Naive B cell (primary cell): ENCODE data around the gene CDC42EP1. TPM values are rescaled to one million over a fixed set of nuclear protein-coding genes. Genes with fewer than 3 reads are reported as not detected.
A peak's percentile ranks its signal among the peaks of the same experiment; 100 is the strongest.
"Not testable (repeated sequence)": the region's sequence is repeated elsewhere in the genome, so short reads cannot be mapped to it uniquely, and the experiment has no call there.

Source experiments
- ATAC-seq, 2 donors: fragments of 150-1000 bp; cut with Tn5 transposase; 2 replicates each; pipeline ENCODE4 v1.10.0; 2021; ENCODE audit warnings: low read depth in 2 of 2, mild to moderate bottlenecking in 2 of 2, moderate library complexity in 2 of 2
- DNase-seq: peaks from one replicate; pipeline ENCODE4 v3.0.0; 2022
- H3K27ac Mint-ChIP-seq, 6 donors: one replicate each; pipeline ENCODE4 v1.8.0; 2020 to 2022; ENCODE audit warnings: mild to moderate bottlenecking in 6 of 6, mixed read lengths in 6 of 6, moderate library complexity in 5 of 6, inconsistent platforms in 2 of 6
- H3K27me3 Mint-ChIP-seq, 3 donors: one replicate each; pipeline ENCODE4 v1.8.0; 2021 to 2022; ENCODE audit warnings: mixed read lengths in 3 of 3, mild to moderate bottlenecking in 1 of 3
- H3K36me3 Mint-ChIP-seq, 2 donors: one replicate each; pipeline ENCODE4 v1.8.0; 2020 to 2022; ENCODE audit warnings: mixed read lengths in 2 of 2, inconsistent platforms in 1 of 2, mild to moderate bottlenecking in 1 of 2
- H3K4me1 Mint-ChIP-seq, 3 donors: one replicate each; pipeline ENCODE4 v1.8.0; 2020 to 2022; ENCODE audit warnings: mixed read lengths in 3 of 3, inconsistent platforms in 1 of 3, mild to moderate bottlenecking in 1 of 3, moderate library complexity in 1 of 3
- H3K4me3 Mint-ChIP-seq, 8 donors: one replicate each; pipeline ENCODE4 v1.8.0; 2020 to 2022; ENCODE audit warnings: mild to moderate bottlenecking in 8 of 8, mixed read lengths in 8 of 8, moderate library complexity in 8 of 8, inconsistent platforms in 2 of 8
- H3K9me3 Mint-ChIP-seq, 7 donors: one replicate each; pipeline ENCODE4 v1.8.0; 2020 to 2022; ENCODE audit warnings: mixed read lengths in 7 of 7, mild to moderate bottlenecking in 5 of 7, inconsistent platforms in 2 of 7, moderate library complexity in 1 of 7
- polyA plus RNA-seq, 6 donors: library from polyadenylated mRNA; unstranded; fragments of 300-500 nt; fragmentation: Illumina TruSeq; gene quantifications; one replicate each; pipeline ENCODE4 v1.2.3, GENCODE V29; 2021; ENCODE audit warnings: low read depth in 6 of 6

The CDC42EP1 gene
- polyA plus RNA-seq, 6 donors from 2014 or later: 0.22 to 0.82 (median 0.26) TPM; not detected in 1

DNA sequence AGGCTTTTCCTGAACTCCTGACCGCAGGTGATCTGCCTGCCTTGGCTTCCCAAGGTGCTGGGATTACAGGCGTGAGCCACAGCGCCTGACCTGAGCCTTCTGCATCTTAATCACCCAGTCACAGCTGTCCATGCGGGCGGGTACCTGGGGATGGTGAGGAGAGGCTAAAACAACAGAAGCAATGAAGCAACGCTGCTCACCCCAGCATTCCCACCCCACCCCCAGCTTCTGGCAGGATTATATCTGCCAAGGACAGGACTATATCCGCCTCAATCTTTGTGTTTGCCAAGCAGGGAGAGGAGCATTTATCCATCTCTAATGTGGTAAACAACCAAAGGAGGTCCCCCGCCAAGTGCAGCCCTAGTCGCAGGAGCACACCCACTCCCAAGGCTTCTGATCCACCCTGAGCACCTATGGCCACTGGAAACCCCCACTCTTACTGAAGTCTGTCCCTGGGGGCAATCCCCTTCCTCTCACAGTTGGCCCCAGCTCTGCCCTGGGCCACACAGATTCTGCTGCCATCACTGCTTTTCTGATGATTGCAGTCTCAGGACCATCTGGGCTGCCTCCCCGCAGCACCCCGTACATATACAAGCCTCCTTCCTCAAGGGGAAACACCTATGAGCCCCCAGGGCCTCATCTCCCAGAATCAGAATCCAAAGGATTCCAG, 28.4 kb downstream of the CDC42EP1 start:
- Mint-ChIP-seq H3K9me3 (no peaks in the 10 kb centered on the region), H3K4me1 (peaks cover 11 to 16% (median 12%) of the 10 kb centered on the region in 3 donors), H3K27ac (peak overlapping the region in 1 of 6 donors; percentile 21), H3K36me3 (no peaks in the 10 kb centered on the region), H3K4me3 (peak overlapping the region in 1 of 8 donors; percentile 42), H3K27me3 (peaks cover 7 to 35% (median 16%) of the 10 kb centered on the region in 3 donors)
- DNase-seq (no peak), ATAC-seq (no peak)

DNA sequence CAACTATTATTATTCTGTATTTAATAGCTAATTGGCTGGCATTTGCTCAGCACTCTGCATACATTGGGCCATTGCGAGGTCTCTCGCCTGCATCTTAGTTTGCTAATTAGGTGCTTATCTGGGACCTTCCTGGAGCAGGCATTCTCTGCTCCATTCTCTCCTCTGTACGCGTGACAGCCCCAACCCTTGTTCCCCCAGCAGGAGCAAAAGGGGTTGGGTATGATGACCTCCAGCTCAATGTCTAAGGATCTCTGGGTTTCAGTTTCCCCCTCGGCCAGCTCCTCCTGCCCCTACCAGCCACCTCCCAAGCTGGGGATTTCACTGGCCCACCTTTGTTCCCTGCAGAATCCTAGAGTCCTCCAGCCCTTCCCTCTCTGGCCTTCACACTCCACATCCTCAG, 29.4 kb downstream of the CDC42EP1 start:
- Mint-ChIP-seq H3K9me3 (no peaks in the 10 kb centered on the region), H3K27ac (no peak overlapping the region), H3K36me3 (no peaks in the 10 kb centered on the region), H3K4me3 (no peak overlapping the region), H3K4me1 (peaks cover 11 to 16% (median 12%) of the 10 kb centered on the region in 3 donors), H3K27me3 (peaks cover 7 to 35% (median 16%) of the 10 kb centered on the region in 3 donors)
- no peak for ATAC-seq
- no peak for DNase-seq

DNA sequence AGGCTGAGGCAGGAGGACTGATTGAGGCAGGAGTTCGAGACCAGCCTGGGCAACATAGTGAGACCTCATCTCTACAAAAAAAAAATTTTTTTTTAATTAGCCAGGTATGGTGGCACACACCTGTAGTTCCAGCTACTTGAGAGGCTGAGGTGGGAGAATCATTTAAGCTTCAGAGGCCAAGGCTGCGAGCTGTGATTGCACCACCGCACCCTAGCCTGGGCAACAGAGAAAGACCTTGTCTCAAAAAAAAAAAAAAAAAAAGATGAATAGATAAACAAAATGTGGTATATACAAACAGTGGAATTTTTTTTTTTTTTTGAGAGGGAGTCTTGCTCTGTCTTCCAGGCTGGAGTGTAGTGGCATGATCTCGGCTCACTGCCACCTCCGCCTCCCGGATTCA, 30.8 kb downstream of the CDC42EP1 start:
- not testable (repeated sequence) for H3K36me3 Mint-ChIP-seq, H3K4me3 Mint-ChIP-seq, H3K9me3 Mint-ChIP-seq, DNase-seq, ATAC-seq, H3K27ac Mint-ChIP-seq
- peaks cover 11 to 16% (median 12%) of the 10 kb centered on the region in 3 donors for H3K4me1 Mint-ChIP-seq
- H3K27me3 Mint-ChIP-seq: peaks cover 7 to 26% (median 10%) of the 10 kb centered on the region in 3 donors

DNA sequence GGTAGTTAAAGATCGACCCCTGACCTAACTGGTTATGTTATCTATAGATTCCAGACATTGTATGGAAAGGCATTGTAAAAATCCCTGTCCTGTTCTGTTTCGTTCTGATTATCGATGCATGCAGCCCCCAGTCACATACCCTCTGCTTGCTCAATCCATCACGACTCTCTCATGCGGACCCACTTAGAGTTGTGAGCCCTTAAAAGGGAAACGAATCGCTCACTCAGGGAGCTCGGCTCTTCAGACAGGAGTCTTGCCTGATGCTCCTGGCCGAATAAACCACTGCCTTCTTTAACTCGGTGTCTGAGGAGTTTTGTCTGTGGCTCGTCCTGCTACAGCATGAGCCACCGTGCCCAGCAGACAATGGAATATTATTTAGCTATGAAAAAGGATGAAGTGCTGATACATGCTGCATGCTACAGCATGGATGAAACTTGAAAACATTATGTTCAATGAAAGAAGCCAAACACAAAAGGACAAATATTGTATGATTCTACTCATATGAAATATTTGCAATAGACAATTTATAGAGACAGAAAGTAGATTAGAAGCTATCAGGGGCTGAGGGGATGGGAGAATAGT, 31.6 kb downstream of the CDC42EP1 start:
- H3K4me1 Mint-ChIP-seq: peaks cover 11 to 16% (median 12%) of the 10 kb centered on the region in 3 donors
- DNase-seq (no peak), ATAC-seq (peak in 1 of 2 donors; percentile 14)
- peaks cover 7 to 23% (median 16%) of the 10 kb centered on the region in 3 donors for H3K27me3 Mint-ChIP-seq
- no peaks in the 10 kb centered on the region for H3K9me3 Mint-ChIP-seq
- H3K27ac Mint-ChIP-seq: peak overlapping the region in 1 of 6 donors; percentile 8
- no peaks in the 10 kb centered on the region for H3K36me3 Mint-ChIP-seq
- peak overlapping the region in 7 of 8 donors; percentile 50 to 87 (median 84) for H3K4me3 Mint-ChIP-seq

DNA sequence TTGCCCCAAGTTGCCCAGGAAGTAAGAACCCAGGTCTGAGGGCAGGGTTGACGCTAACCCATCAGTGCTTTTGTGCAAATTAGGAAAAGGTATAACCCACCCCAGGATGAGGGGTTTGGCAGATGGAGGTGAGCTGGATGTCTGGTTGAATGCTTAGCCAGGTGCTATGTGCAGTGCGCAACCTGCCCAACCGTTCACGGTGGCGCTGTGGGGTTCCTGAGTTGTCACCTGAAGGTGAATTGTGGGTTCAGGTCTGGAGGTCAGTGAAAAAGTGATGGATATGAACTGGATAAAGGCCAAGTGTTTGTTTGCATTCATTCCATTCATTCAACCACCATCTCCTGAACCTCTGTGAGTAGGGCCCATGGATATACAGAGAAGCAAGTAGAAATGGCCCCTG, 34.0 kb downstream of the CDC42EP1 start:
- peaks cover 0 to 12% (median 9%) of the 10 kb centered on the region in 3 donors for H3K27me3 Mint-ChIP-seq
- H3K36me3 Mint-ChIP-seq: no peaks in the 10 kb centered on the region
- ATAC-seq (no peak), DNase-seq (no peak)
- H3K4me1 Mint-ChIP-seq: peaks cover 11 to 16% (median 12%) of the 10 kb centered on the region in 3 donors
- H3K27ac Mint-ChIP-seq: no peak overlapping the region
- H3K4me3 Mint-ChIP-seq: no peak overlapping the region
- no peaks in the 10 kb centered on the region for H3K9me3 Mint-ChIP-seq

DNA sequence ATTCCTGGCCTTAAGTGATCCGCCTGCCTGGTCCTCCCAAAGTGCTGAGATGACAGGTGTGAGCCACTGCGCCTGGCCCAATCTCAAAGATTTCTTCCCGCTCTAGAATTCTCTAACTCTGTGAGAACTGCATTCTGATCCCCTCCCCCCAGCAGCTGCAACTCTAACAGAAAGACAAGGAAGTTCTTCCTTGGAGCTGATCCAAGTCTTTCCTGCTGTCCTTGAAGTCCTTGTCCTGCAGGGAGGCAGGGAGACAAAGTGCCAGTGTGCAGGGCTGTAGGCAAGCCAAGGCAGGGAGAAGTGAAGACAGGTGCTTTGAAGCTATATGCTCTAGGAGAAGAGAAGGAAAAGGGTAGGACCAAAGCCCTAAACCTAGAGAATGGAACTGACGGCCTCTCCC, 38.9 kb downstream of the CDC42EP1 start:
- Mint-ChIP-seq H3K4me3 (no peak overlapping the region), H3K27ac (peak overlapping the region in 1 of 6 donors; percentile 26), H3K4me1 (peaks cover 0 to 5% (median 0%) of the 10 kb centered on the region in 3 donors), H3K36me3 (no peaks in the 10 kb centered on the region), H3K27me3 (peaks cover 10 to 27% (median 14%) of the 10 kb centered on the region in 3 donors), H3K9me3 (no peaks in the 10 kb centered on the region)
- ATAC-seq (no peak), DNase-seq (no peak)

DNA sequence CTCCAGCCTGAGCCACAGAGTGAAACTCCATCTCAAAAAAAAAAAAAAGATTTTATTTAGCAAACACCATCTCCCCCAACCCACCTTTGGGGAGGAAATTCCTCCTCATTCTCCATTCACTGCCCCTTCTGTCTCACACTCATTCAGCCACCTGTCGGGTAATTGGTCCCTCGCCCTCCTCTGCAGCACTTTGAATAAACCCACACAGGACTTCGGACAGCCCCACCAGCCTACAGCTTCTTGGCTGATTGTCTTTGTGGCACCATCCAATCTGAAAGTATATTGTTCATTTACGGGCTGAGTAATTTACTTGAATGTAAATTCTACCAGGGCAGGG, 40.9 kb downstream of the CDC42EP1 start:
- Mint-ChIP-seq H3K4me1 (peaks cover 0 to 5% (median 0%) of the 10 kb centered on the region in 3 donors), H3K27ac (no peak overlapping the region), H3K9me3 (no peaks in the 10 kb centered on the region), H3K36me3 (no peaks in the 10 kb centered on the region), H3K4me3 (no peak overlapping the region), H3K27me3 (peaks cover 19 to 41% (median 20%) of the 10 kb centered on the region in 3 donors)
- DNase-seq: no peak
- no peak for ATAC-seq

DNA sequence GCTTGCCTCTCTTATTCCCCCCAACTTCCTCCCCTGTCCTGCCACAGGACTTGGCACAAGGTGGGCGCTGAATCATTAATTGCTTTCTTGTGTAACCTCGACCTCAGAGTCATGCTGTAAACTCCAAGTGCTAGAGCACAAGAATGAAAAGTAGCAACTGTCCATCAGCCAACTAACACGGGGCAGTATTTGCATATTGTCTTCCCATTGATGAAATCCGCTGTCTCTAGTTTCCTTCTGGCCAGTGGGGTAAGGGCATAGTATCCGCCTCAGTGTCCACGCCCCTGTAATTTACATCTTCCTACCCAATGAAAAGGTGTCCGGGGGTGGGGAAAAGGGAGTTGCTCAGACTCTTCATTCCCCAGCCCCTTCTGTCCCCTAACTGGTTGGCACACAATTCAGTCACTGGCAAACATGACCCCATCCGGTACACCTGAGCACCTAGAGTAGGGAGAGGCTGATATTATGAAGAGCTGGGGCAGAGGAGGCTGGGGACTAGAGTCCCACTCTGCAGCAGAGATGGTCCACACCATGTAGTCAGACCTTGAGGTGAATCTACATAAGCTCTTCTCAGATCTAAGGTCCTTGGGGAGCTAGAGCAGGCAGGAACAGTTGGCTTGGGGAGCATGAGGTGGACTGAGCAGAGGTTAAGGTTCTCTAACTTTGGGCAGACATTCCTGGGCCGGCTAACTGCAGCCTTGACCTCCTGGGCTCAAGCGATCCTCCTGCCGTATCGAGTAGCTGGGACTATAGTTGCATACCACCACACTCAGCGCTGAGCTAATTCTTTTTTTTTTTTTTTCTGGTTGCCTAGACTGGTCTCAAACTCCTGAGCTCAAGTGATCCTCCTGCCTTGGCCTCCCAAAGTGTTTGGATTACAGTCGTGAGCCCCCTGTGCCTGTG, 41.5 kb downstream of the CDC42EP1 start:
- Mint-ChIP-seq H3K36me3 (no peaks in the 10 kb centered on the region), H3K27ac (no peak overlapping the region), H3K9me3 (no peaks in the 10 kb centered on the region), H3K4me3 (peak overlapping the region in 1 of 8 donors; percentile 18), H3K27me3 (peaks cover 14 to 41% (median 20%) of the 10 kb centered on the region in 3 donors), H3K4me1 (peaks cover under 1 to 5% (median under 1%) of the 10 kb centered on the region in 3 donors)
- no peak for DNase-seq
- ATAC-seq: no peak

DNA sequence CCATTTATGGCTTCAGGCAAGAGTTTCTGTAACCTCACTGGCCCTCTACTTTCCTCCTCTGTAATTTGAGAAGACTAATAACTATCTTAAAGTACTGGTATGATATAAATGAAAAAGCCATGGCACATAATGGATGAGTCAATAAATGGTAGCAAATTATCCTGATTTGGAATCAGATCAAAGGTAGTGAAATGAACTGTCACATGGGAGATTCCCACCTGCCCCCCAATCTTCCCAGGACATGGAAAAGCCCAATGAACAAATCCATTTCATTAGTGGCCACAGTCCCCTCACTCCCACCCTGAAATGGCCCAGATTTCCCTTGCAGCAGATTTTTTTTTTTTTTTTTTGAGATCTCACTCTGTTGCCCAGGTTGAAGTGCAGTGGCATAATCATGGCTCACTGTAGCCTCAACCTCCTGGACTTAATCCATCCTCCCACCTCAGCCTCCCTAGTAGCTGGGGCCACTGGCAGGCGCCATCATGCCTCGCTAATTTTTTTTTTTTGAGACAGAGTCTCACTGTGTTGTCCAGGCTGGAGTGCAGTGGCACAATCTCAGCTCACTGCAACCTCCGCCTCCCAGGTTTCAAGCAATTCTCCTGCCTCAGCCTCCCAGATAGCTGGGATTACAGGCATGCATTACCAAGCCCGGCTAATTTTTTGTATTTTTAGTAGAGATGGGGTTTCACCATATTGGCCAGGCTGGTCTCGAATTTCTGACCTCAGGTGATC, 42.4 kb downstream of the CDC42EP1 start:
- H3K27ac Mint-ChIP-seq, H3K36me3 Mint-ChIP-seq, H3K9me3 Mint-ChIP-seq, ATAC-seq, DNase-seq: not testable (repeated sequence)
- Mint-ChIP-seq H3K27me3 (peaks cover 13 to 41% (median 20%) of the 10 kb centered on the region in 3 donors), H3K4me1 (peaks cover 9 to 11% (median 10%) of the 10 kb centered on the region in 3 donors), H3K4me3 (peak overlapping the region in 1 of 8 donors; percentile 18)

DNA sequence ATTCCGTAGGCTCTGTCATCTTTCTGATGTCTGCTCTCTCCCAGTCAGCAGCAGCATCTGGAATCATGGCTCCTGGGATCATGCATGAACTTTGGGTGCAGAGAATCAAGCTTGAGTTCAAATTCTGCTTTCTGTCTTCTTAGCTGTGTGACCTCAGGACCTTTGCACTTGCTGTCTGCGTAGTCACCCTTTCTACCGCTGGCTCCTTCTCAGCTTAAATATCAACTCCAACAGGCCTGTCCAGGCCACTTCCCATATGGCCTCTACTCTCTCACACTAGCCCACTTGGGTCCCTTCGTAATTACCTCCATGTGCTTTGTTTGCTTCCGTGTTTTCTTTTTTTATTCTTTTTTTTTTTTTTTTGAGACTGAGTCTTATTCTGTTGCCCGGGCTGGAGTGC, 43.8 kb downstream of the CDC42EP1 start:
- peaks cover 13 to 38% (median 20%) of the 10 kb centered on the region in 3 donors for H3K27me3 Mint-ChIP-seq
- no peaks in the 10 kb centered on the region for H3K36me3 Mint-ChIP-seq
- H3K27ac Mint-ChIP-seq: peak overlapping the region in 1 of 6 donors; percentile 69
- peaks cover 15 to 21% (median 16%) of the 10 kb centered on the region in 3 donors for H3K4me1 Mint-ChIP-seq
- DNase-seq: no peak
- ATAC-seq: no peak
- H3K9me3 Mint-ChIP-seq: no peaks in the 10 kb centered on the region
- H3K4me3 Mint-ChIP-seq: peak overlapping the region in 1 of 8 donors; percentile 65

DNA sequence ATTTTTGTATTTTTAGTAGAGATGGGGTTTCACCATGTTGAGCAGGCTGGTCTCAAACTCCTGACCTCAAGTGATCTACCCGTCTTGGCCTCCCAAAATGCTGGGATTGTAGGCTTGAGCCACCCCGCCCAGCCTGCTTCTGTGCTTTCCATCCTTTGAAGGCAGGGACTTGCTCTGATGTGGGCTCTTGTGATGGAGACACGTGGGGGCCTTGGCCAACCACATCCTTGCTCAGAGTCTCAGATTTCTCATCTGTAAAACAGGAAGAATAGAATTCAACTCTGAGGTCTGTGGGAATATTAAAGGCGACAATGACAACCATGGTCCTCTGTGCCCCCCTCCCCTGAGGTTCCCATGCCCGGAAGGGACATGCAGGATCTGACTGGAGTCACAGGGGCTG, 44.6 kb downstream of the CDC42EP1 start:
- no peak for ATAC-seq
- no peaks in the 10 kb centered on the region for H3K36me3 Mint-ChIP-seq
- H3K27me3 Mint-ChIP-seq: peaks cover 13 to 35% (median 20%) of the 10 kb centered on the region in 3 donors
- no peaks in the 10 kb centered on the region for H3K9me3 Mint-ChIP-seq
- H3K4me3 Mint-ChIP-seq: no peak overlapping the region
- DNase-seq: no peak
- H3K4me1 Mint-ChIP-seq: peaks cover 23 to 28% (median 24%) of the 10 kb centered on the region in 3 donors
- no peak overlapping the region for H3K27ac Mint-ChIP-seq

DNA sequence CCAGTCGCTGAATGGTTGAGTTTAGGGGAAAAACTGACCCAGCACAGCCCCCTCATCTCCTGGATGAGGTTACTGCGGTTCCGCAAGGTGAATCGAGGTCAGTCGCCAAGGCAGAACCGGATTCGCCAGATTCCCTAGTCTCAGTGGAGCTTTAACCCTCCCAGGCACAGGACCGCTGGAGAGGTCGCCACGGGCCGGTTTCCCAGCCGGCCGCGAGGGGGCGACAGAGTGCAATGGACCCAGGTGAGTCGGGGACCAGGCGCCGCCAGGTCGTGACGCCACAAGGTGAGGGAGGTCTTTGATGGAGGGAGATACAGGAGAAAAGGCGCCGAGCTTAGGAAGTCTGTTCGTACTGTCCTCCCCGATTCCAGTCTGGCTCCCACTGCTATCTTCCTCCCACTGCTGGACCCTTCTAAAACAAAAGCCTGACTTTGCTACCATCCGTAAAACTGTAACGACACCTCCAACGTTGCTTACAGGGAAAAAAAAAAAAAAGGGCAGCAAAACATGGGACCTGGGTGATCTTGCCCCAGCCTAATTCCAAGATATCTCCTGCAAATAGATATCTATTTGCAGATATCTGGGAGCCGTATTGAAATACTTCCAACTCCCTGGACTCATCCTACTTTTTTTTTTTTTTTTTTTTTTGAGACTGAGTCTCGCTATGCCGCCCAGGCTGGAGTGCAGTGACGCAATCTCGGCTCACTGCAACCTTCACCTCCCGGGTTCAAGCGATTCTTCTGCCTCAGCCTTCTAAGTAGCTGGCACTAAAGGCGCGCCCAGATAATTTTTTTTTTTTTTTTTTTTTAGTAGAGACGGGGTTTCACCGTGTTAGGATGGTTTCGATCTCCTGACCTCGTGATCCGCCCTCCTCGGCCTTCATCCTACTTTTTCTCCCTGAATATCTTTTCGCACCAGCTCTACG, 47.0 kb downstream of the CDC42EP1 start:
- peak overlapping the region; percentile 97 to 99 (median 98) for H3K27ac Mint-ChIP-seq
- H3K36me3 Mint-ChIP-seq: no peaks in the 10 kb centered on the region
- no peaks in the 10 kb centered on the region for H3K9me3 Mint-ChIP-seq
- H3K4me3 Mint-ChIP-seq: peak overlapping the region; percentile 85 to 95 (median 92)
- ATAC-seq (peak; percentile 29 to 31), DNase-seq (peak; percentile 84)
- peaks cover 4 to 20% (median 10%) of the 10 kb centered on the region in 3 donors for H3K27me3 Mint-ChIP-seq
- peaks cover 25 to 35% (median 30%) of the 10 kb centered on the region in 3 donors for H3K4me1 Mint-ChIP-seq
